Stimulated activated CD4-positive, alpha-beta T cell treated with anti-CD3 and anti-CD28 coated beads, Interleukin-1b, Interleukin-23, amount 100 ng/mL, for 24 hours (primary cell): ENCODE data around the gene CRISPLD2.
"Not testable (repeated sequence)": the region's sequence is repeated elsewhere in the genome, so short reads cannot be mapped to it uniquely, and the experiment has no call there.

Experiments used
- DNase-seq, 4 experiments: peaks; one replicate each; pipeline ENCODE4 v3.0.0-alpha.2; 2020; ENCODE audit warnings: low read depth in 4 of 4, low spot score in 1 of 4

Gene CRISPLD2

DNA sequence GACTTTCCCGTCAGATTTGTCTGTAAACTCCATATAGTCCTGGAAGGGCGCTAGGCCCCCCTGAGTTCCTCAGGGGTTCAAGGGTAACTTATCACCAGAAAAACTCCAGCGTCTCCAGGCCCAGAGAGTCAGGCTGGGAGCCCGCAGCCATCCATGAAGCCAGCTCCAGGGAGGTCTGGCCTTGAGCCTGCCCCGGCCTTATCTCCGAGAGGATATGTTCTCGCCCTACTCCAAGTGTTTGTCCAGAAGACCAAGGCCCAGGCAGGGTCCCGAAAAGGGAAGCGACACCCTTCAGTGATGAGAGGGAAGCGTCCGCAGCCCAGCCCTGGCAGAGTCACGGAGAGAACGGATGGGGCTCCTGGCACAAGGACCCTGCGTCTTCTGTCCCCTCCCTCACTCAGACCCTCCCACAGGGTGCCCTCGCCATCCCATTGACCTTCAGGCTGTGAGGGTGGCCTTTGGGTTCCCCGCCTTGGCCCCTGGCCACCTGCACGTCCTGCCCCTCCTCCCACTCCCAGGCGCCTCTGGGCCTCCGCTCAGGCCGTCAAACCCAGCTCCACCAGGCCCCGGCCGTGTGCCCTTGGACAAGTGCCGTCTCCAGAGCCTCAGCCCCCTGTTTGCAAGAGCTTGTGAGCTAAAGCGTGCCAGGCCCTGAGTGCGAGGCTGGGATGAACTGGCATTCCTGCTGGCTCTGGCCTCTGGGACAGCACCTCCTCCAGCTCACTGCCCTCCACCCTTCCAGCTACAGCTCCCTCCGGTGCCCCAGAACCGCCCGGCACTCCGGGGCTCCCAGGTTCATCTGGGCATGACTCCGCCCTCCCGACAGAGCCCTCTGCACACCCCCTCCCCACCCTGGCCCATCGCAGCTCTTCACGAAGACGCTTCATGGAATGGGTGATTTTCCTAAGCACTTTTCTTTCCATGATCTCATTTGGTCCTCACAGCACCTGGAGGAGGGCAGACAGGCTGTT is 108.1 kb downstream of the CRISPLD2 start:
- DNase-seq, result no peak

DNA sequence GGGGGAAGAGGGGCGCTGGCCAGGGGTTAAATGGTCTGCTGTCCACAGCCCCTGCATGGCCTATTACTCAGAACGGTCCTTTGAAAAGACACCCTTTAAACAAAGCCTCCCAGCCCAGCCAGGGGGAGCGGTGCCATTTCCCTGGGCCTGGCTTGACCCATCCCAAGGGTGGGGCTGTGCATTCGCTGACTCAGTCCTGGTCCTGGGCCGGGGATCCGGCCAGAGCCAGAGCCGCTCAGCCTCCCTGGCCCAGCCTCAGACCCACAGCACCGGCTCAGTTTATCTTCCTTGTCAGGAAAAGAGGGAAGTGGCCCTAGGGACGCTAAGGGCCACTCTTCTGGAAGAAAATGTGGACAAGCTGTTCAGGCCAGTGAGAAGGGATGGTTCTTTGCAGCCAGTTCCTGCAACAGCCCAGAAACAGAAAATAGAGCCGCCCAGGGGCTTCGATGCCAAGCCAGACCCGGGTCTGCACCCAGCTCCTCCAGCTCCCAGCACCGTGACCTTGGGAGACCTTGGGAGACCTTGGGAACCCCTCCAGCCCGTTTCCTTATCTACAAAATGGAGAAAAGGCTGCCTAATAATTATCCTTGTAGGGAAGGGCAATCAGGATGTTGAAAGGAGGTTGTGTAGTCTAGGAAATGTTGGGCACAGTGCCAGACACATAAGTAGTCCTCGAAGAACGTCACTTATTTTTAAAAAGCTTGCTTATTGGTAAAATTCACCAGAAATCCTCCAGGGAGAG is 109.1 kb downstream of the CRISPLD2 start:
- no peak for DNase-seq

DNA sequence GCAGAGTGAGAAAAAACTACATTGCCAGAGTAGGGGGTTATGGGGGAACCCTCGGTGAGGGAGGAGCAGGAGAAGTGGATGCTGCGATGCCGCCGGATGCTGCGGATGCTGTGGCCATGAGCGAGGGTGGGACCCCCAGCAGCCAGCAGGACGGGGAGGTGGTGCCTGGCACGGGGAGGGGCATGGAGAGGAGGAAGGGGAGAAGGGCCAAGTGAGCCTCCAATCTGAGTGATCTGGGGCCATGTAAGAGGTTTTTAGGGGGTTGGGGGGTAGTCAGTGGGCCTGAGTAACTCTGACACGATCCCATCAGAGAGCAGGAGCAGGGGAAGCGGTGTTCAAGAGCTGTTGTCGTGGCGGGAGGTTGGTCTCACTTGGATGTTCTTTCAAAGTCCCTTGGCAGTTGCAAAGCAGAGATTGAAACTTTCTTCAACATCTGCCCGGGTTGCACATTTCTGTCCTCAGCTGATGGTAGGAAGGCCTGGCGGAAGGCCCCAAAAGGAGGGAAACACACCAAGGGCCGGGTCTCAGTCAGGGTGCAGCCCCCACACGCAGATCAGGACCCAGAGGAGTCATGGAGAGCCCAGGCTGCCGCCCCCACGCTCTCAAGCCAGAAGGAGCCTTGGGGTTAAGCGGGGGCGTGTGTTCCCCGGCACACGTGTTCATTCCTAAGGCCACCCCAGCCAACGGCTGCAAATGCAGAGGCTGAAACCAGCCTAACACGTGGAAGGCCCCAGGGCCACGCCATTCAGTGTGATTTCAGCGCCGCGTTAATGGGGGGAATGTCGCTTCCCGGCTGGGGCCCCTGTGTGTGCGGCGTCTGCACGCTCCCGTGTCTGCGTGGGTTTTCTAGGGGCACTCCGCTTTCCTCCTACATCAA is 109.9 kb downstream of the CRISPLD2 start:
- no peak for DNase-seq

DNA sequence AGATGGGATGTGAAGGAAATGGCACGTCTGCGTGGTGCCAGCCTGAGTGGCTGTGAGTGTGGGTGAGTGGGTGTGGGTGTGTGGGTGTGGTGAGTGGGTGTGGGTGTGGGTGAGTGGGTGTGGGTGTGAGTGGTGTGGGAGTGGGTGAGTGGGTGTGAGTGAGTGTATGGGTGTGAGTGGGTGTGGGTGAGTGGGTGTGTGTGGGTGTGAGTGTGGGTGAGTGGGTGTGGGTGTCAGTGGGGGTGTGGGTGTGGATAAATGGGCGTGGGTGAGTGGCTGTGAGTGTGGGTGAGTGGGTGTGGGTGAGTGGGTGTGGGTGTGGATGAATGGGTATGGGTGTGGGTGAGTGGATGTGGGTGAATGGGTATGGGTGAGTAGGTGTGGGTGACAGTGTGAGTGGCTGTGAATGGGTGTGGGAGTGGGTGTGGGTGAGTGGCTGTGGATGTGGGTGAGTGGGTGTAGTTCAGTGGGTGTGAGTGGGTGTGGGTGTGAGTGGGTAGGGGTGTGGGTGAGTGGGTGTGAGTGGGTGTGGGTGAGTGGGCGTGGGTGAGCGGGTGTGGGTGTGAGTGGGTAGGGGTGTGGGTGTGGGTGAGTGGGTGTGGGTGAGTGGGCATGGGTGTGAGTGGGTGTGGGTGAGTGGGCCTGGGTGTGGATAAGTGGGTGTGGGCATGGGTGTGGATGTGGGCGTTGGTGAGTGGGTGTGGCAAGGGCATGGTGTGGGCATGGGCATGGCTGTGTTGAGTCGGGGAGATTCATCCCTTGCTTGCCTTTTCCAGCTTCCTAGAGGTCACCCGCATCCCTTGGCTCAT is 110.7 kb downstream of the CRISPLD2 start:
- no peak for DNase-seq

DNA sequence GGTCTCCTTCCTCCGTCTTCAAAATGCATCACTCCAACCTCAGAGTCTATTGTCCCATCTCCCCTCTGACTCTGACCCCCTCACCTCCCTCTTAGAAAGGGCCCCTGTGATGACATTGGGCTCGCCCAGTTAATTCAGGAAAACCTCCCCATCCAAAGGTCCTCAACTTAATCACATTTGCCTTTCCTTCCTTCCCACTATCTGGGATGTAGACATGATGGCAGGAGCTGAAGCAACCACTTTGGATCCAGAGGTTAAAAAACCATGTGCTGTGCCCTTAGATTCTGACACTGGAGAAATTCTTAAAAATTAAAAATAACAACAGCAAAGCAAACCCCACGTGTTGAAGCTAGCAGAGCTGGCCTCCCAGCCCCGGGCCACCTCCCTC is 111.3 kb downstream of the CRISPLD2 start:
- no peak for DNase-seq

DNA sequence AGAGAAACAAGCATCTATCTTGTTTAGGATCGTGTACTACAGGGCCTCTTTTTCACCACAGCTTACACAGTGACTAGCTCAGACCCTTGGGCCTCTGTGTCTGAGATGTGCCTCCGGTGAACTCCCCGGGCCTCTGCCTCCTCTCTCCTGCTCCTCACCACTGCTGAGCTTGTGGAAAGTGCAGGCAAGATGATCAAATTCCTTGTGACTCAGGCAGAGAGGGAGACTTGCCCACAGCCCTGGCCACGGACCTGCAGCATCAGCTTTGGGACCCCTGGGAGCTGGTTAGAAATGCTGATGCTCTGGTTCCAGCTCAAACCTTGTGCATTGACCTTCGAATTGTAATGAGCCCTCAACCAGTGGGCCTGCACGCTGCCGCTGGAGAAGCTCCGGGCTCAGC is 111.7 kb downstream of the CRISPLD2 start:
- DNase-seq, result no peak

DNA sequence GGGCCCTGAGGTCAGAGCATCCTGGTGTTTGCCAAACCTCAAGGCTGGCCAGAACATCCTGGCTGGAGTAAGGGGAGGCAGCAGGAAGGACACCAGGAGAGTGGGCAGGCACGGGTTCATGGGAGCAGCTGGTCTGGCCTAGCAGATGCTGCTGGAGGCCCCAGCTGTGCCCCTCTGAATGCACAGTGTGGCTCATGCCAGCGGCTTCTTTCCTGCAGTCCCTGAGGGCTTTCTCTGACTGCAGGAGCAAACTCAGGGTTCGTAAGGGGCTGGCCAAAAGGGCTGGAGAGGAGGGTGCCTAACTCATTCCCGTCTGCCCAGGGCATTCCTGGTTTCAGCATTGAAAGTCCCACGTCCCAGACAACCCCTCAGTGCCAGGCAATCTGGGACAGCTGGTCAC is 112.9 kb downstream of the CRISPLD2 start:
- no peak for DNase-seq

DNA sequence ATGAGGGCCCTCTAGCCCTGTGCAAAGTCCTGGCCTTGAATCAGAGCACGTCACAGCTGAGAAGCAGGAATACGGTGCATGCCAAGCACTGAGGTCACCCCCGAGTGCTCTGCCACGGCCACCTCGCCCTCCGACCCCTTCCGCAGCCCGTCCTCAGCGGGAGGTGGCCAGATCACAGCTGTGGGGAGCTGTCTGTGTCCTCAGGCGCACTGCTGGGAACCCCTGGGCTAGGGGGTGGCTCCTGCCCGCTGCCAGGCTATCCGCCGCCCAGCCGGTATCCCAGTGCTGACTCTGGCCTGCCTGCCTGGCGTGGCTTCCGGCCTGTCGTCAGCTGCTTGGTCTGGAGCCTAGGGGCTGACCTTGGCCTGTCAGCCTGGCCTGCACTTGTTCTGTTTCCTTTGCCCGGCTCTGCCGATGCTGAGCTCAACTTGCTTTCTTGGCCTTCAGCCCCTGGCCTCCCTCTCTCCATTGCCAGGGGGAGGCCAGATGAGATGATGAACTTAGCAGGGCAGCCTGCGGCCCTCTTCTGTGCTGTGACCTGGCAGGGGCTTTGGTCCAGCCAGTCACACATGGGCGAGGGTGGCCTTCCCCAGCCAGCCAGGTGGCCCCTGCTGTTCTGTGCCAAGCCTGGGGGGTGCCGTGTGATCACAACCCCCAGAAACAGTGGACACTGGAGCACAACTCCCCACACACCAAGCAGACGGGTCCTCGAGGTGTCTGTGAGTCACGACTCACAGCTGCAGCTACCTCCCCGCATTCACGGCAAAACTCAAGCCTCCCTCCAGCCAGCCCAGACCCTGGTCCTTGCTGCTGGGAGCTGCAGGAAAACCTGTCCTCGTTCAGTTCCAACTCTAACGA is 114.2 kb downstream of the CRISPLD2 start:
- DNase-seq, result no peak

DNA sequence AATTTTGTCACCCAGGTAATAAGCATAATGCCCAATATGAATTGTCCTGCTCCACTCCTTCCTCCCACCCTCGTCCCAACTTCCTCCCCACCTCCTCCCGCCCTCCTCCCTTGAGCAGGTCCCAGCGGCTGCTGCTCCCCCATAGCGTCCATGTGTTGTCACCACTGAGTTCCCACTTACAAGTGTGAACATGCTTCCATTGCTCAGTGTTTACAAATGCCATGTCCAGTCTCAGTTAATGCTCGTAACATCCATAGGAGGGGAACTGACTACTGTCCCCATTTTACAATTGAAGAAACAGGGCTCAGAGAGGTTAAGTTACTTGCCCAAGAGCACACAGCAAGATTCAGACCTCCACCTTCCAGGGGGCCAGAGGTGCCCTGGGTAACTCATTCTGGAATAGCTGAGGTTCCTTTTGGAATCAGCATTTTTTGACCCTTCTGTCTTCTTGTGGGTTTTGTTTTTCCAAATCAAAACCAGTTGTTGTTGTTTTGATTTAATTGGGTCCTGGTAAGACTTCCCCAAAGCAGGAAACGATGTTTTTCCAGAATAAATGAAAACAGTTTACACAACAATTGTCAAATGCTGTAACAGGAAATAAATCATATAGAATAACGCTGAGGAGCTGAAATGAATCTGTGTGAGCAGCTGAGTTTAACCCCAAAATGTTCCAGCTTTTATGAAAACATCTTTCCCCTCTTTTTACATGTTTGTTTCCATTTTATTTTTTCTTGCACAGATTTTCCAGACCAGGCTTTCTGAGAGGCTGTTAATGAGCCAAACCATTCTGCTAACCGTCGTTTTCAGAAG is 117.6 kb downstream of the CRISPLD2 start:
- DNase-seq, result no peak

DNA sequence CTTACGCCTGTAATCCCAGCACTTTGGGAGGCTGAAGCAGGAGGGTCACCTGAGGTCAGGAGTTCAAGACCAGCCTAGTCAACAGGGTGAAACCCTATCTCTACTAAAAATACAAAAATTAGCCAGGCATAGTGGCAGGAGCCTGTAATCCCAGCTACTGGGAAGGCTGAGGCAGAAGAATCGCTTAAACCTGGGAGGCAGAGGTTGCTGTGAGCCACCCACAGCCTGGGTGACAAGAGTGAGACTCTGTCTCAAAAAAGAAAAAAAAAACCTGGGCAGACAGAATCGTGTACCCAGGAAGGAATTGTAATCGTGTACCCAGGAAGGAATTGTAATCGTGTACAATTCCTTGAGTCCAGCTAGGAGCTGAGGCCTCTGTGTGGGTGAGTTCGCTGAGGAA is 118.8 kb downstream of the CRISPLD2 start:
- DNase-seq, result not testable (repeated sequence)

DNA sequence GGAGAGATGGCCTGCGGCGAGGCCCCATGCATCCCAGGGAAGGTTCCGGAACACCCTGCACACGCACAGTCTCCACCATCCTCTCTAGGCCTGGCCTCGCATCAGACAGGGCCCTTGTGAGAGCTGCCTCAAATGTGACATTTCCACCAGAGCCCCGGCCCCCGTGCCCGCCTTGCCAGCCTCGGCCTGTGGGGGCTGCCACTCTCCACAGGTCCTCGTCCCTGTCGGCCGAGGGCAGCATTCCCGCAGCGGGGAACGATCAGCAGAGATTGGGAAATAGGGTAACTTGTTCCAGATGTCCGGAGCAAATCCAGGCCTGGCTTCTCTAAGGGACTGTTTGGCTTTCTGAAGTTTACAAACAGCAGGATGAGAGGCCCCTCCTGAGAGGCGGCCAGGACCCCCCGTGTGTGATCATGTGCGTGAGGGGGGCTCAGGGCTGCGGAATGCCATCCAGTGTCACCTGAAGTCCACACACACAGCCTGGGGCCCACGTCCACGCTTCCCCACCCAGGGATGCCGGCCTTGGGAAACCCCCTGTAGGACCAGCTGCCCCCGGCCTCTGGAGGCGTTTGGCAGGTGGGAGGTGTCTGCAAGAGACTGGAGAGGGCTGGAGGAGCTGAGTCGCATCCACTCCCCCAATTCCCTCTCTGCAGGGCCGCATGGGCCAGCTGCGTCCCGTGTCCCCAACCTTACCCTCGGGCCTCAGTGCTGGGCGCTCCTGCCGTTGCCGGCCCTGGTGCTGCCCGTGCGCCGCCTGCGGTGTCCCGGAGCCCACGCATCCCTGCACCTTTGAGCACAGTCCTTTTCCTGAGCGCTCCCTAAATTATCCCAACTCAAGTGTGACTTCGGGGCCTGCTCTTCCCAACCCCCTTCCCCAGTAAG is 121.1 kb downstream of the CRISPLD2 start:
- no peak for DNase-seq

DNA sequence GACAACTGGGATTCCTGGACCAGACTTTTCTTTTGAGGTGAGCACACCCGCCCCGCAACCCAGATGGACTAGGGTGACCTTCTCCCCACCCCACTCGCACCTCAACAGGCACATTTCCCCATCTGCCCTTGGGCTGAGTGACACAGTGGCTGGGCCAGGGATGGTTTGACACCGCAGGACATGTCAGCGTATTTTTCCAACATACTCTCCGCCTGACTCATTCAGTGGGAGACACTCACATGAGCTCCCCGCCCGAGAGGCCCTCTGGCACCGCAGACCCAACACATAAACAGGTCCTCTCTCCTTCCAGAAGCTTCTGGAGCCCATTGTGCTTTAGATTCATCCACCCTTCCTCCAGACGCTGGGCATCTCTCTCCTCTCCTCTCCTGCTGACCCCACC is 122.1 kb downstream of the CRISPLD2 start:
- no peak for DNase-seq

DNA sequence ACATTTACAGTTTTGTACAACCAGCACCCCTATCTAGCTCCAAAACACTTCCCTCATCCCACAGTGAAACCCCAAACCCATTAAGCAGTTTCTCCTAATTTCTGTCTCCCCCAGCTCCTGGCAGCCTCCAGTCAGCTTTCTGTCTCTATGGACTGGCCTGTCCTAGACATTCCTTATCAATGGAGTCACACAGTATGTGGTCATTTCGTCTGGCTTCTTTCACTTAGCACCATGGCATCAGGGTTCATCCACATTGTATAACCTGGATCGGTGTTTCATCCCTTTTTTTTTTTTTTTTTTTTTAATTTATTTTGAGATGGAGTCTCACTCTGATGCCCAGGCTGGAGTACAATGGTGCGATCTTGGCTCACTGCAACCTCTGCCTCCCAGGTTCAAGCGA is 123.0 kb downstream of the CRISPLD2 start:
- DNase-seq, result no peak

DNA sequence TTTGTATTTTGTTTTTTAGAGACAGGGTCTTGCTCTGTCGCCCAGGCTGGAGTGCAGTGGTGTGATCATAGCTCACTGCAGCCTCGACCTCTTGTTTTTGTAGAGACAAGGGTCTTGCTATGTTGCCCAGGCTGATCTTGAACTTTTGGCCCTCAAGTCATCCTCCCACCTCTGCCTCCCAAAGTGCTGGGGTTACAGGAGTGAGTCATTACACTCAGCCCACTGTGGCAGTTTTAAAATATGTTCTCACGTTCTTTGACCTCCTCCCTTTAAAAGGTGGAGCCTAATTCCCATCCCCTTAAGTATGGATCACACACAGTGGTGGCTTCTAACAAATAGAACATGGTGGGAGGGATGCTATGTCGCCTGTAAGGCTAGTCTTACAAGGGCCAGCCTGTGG is 123.8 kb downstream of the CRISPLD2 start:
- DNase-seq, result no peak

DNA sequence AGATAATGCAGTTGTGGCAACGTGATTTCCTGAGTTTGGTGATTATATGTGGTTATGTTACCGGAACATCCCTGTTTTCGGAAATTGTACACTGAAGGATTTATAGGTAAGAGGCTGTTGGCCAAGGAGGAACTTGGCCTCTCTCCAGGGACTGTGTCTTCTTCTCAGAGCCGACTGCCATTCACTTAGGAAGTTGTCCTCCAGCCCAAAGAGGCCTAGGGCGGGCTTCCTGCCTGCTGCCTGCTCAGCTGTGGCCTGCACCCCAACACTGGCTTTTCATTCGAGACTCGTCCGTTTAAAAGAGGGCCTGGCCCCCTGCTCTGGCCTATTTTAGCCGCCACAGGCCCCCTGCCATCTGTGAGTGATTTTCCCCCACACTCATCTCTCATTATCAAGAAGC is 127.2 kb downstream of the CRISPLD2 start:
- DNase-seq, result no peak

DNA sequence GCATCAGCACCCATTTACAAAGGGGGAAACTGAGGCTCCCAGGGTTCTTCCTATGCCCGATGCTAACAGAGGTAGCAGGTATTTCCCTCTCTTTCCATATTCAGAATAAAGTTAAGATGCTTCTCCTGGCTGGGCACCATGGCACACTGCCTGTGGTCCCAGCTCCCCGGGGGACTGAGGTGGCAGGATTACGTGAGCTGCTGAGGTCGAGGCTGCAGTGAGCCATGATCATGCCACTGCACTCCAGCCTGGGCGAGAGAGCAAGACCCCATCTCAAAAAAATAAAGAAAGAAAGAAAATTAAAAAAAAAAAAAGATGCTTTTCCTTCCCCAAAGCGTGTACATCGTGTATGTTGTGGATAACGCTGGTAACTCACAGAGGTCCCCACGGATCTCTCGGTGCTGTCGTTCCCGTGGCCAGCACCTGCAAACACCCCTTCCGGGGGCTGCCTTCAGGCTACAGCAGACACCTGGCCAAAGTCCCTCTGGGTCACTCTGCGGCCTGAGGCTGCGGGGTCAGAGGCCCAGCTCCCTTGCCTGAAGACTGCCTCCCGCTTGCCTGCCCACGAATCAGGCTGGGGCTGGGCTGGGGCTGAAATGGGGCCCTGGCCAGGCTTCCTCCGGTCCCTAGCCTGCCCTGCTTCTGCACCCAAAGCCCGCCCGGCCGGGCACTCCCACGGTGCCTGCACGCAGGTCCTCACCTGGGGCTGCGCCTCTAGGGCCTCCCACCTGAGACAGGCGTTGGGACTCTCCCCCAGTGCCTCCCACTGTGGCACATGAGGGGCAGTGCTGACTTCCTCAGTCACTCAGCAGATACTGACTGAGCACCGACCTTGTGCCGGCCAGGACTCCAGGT is 128.4 kb downstream of the CRISPLD2 start:
- DNase-seq, result no peak
